CD1c-positive myeloid dendritic cell (primary cell): ENCODE measurements around the gene SEPTIN2.
"Not testable (repeated sequence)": the region's sequence is repeated elsewhere in the genome, so short reads cannot be mapped to it uniquely, and the experiment has no call there.

Source experiments
- DNase-seq: peaks from one replicate; pipeline ENCODE4 v3.0.0-alpha.2; 2016; ENCODE audit errors: extremely low spot score

Gene SEPTIN2

DNA sequence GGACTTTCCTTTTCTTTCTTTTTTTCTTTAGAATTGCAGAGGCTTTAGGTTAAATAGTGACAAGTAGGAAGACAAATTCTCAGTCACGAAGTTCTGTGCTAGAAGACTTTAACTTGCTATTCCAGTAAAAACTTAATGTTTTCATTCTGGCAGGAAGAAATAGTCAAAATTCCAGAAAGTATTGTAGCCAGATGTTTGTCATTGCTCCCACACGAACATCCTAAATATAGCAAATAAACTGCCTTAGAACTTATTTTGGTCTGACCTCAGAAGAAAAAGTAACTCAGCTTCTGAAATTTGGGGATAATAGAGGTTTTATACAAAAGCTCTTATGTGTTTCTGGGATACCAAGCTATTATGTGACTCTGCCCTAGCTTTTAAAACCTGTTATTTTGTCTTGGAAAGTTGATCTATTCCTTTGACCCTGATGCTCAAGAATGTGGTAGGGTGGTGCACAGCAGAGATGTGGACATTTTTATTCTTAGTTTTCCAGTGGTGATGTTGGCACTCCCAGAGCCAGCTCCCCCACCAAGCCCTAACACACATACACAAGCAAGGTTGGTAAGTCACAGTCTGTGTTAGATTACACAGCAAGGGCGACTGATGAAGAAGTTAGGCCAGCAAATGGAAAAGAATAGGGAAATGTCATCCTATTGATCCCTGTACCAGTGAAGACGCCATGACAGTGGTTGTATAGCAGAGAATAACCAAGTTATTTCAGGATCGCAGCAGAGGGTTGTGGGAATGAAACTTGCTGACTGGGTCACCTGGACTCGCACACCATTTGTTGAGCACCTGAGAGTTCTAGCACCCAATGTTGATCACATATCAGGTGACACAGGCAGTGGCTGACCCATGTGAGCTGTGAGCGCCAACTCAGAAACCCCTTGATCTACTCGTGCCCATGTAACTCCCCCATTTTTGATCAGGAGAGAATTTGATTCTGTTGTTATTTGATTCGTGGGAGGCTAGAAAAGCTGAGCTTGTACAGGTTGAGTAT, 64.1 kb downstream of the SEPTIN2 start:
- DNase-seq = no peak

DNA sequence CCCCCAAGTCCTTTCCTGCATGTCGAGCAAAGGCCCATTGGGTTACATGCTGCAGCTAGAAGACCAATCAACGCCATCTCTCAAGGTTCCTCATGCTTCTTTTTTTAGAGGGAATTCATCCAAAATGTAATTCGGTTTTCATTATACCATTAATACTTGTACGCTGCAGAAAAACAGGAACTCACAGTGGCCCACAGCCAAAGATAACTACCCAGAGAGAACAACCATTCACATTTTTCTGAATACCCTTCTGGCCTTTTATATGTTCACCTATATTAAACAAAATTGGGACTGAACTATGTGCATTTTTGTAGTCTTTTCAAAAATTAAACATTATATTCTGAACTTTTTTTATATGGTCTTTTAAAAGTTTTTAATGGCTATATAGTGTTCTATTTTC, 66.1 kb downstream of the SEPTIN2 start:
- DNase-seq = no peak

DNA sequence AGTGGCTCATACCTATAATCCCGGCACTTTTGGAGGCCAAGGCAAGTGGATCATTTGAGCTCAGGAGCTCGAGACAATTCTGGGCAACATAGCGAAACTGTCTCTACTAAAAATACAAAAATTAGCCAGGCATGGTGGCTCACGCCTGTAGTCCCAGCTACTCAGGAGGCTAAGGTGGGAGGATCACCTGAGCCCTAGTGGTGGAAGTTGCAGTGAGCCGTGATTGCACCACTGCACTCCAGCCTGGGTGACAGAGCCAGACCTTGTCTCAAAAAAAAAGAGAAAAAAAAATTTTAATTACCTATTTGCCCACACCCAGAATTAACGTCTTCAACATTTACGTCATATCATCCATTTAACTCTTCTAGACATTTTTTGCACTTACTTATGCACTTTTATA, 69.7 kb downstream of the SEPTIN2 start:
- DNase-seq = not testable (repeated sequence)

DNA sequence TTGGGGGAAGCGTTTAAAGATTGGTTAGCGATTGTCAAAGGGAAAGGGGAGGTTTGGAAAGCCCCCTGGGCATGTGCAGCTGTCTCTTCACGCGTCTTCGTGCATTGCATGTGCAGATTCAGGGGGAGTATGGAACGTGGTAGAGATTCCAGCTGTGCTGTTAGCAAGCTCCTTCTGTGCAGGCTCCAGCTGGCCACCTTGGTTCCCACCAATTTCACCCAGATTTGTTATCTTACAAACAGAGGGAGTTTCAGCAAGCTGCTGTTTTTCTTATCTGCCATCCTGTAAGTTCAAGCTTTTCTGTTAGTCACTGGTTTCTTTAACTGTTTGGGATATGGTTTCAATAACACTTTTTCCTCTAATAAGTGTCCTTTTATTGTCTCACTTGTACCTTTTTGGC, 70.8 kb downstream of the SEPTIN2 start:
- DNase-seq = no peak

DNA sequence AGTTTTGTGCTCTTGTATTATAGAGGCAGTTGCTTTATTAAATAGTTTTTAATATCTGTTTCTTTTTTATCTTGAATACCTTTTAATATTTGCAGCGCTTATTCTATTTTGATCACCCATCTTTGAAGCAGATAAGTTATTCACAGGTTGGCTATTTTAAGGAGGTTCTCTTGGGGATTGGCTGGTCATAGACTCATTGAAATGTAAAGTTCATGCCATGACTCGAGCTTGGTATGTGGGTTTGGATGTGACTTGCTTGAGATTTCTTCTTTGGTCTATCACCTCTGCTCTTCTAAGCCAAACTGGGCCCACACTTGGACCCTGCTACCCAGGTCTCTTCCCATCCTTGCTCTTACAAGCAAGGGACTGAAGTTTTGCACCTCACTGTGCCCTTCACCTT, 74.0 kb downstream of the SEPTIN2 start:
- DNase-seq = no peak

DNA sequence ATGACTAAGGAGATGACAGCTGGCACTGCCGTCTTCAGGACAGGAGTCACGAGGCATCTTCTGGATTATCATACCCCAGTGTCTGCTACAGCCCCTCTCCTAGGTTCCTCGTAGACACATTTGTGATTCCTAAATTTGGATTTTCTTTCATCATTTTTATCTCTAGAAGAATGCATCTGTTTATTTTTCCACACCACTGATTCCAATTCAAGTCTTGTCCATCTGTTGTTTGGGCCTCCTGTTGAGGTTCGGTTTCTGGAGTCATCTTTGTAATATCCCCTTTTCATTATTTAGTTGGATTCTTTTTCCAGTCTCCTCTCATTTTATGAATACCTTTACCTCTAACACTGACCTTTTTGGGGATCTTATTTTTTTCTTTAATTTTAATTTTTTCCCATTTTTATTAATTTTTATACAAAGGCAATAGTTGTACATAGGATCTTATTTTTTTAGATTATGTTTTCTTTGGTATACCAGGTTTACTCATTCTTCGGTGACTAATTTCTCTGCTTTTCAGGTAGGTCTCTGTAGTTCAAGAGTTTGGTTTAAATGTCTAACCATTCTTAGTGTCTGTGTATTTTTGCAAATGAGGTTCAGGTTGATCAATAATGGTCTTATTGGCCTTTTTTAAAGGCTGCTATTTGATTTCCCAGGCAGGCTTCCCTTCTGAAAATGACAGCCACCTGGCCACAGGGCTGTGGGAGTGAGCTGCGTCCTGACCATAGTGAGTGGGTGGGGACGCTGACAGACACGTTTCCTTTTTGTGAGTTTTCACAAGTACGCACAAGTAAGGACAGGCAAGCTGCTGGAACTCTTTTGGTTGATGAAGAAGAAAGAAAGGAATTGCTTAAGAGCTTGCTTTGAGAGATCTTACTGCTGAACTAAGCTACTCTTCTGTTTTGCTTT, 74.8 kb downstream of the SEPTIN2 start:
- DNase-seq = peak; percentile 9

DNA sequence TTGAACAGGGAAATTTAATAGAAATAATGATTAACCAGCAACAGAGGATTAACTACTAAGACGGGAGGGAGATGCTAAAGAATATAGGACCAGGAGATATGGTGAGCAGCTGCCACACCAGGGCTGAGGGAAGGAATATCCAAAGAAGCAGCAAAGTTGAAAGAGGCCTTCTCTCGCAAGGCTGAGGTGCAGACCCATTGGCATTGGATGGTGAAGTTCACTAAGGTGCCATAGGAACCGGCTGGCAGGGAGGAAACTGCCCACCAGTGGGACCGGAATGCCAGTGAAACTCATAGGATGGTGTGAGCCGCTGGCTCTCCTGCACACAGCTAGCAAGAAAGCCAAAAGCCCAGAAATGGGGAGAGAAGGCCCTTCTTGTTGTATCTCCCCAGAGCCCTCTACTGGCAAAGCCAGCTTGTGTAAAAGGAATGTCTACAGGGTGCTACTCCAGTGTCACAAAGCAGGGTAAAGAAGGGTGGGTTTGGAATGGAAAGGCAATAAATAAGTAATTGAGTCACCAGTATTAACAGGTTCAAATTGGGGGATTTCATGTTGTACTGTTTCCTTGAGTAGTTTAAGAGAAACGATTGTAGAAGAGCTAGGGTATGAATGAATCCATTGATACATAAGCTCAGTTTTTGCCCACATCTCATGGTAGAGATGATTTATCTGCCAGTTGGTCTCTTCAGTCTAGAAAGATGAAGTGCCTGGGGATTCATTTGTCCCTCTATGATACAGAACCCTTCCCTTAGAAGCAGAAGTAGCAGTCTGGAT, 76.4 kb downstream of the SEPTIN2 start:
- DNase-seq = peak; percentile 19

DNA sequence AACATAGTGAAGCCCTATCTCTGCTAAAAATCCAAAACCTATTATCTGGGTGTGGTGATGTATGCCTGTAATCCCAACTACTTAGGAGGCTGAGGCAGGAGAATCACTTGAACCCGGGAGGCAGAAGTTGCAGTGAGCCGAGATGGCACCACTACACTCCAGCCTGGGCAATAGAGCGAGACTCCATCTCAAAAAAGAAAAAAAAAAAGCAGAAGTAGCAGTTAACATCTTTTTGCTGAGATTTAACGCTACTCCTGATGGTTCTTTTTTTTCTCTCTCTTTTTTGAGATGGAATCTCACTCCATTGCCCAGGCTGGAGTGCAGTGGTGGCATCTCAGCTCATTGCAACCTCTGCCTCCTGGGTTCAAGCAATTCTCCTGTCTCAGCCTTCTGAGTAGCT, 77.0 kb downstream of the SEPTIN2 start:
- DNase-seq = not testable (repeated sequence)

DNA sequence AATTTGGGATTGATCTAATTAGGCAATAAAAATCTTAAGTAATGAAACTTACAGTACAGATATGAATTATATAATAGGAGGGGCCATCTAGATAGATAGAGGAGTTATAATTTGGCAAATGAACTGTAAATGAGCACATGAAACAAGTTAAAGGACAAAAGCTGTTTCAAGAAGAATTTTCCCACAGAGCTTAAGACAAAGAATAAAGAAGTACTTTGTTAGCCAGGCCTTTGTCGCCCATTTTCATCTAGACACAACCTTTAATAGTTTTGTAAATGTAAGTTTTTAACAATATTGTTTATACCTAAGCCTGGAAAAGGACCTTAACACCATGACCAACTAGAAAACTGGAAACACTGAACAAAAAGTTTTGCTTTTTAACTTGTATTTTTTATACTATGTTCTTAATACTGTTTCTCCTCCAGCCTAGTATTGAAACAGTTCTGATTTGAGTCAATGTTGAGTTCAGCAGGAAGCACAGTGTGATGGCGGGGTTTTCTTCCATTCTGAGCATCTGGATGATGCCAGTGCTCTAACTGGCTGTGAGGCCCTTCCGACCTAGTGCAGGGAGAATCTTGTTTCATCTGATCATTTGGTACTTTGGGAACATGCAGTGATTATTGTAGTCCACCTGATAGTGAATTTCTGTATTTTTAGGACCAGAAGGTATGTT, 77.9 kb downstream of the SEPTIN2 start:
- no peak for DNase-seq

DNA sequence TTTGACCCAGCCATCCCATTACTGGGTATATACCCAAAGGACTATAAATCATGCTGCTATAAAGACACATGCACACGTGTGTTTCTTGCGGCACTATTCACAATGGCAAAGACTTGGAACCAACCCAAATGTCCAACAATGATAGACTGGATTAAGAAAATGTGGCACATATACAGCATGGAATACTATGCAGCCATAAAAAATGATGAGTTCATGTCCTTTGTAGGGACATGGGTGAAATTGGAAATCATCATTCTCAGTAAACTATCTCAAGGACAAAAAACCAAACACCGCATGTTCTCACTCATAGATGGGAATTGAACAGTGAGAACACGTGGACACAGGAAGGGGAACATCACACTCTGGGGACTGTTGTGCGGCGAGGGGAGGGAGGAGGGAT, 81.1 kb downstream of the SEPTIN2 start:
- not testable (repeated sequence) for DNase-seq

DNA sequence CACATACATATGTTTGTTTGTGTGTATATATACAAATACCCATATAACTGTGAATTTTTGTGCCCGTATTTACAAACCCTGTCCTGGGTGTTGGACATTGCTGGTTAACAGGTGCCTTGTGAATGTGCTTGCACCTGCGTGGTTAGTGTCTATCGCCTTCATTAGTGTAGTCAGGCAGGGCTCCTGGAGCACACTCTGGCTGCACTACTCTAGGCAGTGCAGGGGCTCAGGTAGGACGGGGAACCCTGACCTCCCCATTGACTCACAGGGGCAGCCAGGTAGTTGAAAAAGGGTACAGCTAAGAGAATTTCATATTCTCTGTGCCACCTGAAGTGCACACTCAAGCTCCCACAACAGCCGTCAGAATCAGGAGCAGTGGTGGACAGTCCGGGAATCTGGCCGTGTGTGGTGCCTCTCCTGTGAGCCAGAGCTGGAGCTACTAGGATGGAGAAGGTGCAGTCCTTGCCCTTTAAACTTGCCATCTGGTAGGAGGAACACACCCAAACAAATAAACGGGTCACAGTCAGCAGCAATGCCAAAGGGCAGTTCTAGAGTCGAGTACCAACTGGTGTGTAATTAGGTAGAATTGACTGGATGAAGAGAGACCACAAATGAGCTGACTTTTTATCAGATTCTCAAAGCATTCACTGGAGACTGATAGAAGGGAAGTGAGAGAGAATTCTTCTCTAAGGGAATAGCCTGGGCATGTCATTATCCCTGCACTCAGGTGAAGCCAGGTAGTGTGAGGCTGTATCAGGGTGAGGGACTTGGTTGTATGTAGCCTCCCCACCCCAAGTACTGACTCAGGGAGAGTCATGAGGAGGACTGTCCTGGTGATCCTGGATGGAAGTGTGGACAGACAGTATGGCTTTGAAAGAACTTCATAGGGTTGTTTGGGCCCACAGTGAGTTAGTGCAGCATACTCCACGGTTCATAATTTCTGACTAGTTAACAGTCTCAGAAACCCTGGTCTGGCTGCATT, 84.5 kb downstream of the SEPTIN2 start:
- DNase-seq = no peak
